NCI-H748 treated with DMSO at 0.1 percent for 48 hours (cell line): ENCODE data around the gene AK2.
"Not testable (repeated sequence)": the region's sequence is repeated elsewhere in the genome, so short reads cannot be mapped to it uniquely, and the experiment has no call there.

ENCODE experiments used
- DNase-seq: peaks from one replicate; lab custom pipeline; 2025; lab: John Stamatoyannopoulos, UW

Gene AK2

GRCh38 chr1:33050221-33051076 is 13.8 kb upstream of the AK2 start:
- DNase-seq, result no peak

- no peak for DNase-seq
Measured at GRCh38 chr1:33049371-33049770, 12.7 kb upstream of the AK2 start.

GRCh38 chr1:33048426-33048825 is 11.7 kb upstream of the AK2 start:
- DNase-seq, result no peak

- no peak for DNase-seq
Measured at GRCh38 chr1:33047839-33048305, 11.2 kb upstream of the AK2 start.

- DNase-seq, result no peak
Measured at GRCh38 chr1:33047290-33047689, 10.6 kb upstream of the AK2 start.

- not testable (repeated sequence) for DNase-seq
Measured at GRCh38 chr1:33046234-33046633, 9.6 kb upstream of the AK2 start.

GRCh38 chr1:33045814-33046213 is 9.1 kb upstream of the AK2 start:
- no peak for DNase-seq

- DNase-seq, result no peak
Measured at GRCh38 chr1:33045246-33045645, 8.6 kb upstream of the AK2 start.

- DNase-seq, result no peak
Measured at GRCh38 chr1:33043267-33044092, 6.8 kb upstream of the AK2 start.

- DNase-seq, result no peak
Measured at GRCh38 chr1:33042831-33043230, 6.1 kb upstream of the AK2 start.

- no peak for DNase-seq
Measured at GRCh38 chr1:33041026-33041425, 4.3 kb upstream of the AK2 start.

- no peak for DNase-seq
Measured at GRCh38 chr1:33039840-33040239, 3.2 kb upstream of the AK2 start.

GRCh38 chr1:33036051-33036525 is 595 bp downstream of the AK2 start:
- DNase-seq, result no peak

- DNase-seq, result no peak
Measured at GRCh38 chr1:33032126-33032869, 4.4 kb downstream of the AK2 start.

- no peak for DNase-seq
Measured at GRCh38 chr1:33031506-33031905, 5.2 kb downstream of the AK2 start.

GRCh38 chr1:33030575-33030974 is 6.1 kb downstream of the AK2 start:
- DNase-seq, result no peak

- DNase-seq, result no peak
Measured at GRCh38 chr1:33029921-33030320, 6.8 kb downstream of the AK2 start.

GRCh38 chr1:33029209-33029608 is 7.5 kb downstream of the AK2 start:
- no peak for DNase-seq

GRCh38 chr1:33025761-33026160 is 10.9 kb downstream of the AK2 start:
- DNase-seq, result no peak

- DNase-seq, result no peak
Measured at GRCh38 chr1:33025180-33025569, 11.5 kb downstream of the AK2 start.

GRCh38 chr1:33024430-33025179 is 12.1 kb downstream of the AK2 start:
- DNase-seq, result not testable (repeated sequence)
